ENCODE results near the gene SBNO2.

DNA sequence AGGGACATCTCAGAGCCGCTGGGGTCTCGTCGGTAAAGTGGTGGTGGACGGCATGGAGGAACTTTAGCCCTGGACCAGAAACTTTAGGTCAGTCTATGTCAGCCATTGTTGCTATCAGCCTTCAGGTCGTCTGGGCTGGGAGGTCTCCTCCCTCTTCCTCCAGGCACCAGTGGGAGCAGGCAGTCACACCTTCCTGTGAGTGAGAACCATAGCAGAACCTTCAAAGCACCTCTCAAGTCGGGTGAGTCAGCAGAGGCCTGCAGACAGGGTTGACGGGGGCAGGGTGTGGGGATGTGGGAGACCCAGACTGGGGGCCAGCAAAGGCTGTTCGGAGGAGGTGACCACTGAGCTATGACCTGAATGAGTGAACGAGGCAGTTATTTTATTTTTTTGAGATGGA lies 15.4 kb upstream of the SBNO2 start:
- TF ChIP-seq TFAM (CRISPR knock-in tag; conservative IDR thresholded peaks at IDR 0.05): no peak
- no peak for TF ChIP-seq EZH2 (IDR thresholded peaks at IDR 0.05; ENCODE audit: borderline replicate concordance, low read depth, low read length)
- TF ChIP-seq, protein P1, sequence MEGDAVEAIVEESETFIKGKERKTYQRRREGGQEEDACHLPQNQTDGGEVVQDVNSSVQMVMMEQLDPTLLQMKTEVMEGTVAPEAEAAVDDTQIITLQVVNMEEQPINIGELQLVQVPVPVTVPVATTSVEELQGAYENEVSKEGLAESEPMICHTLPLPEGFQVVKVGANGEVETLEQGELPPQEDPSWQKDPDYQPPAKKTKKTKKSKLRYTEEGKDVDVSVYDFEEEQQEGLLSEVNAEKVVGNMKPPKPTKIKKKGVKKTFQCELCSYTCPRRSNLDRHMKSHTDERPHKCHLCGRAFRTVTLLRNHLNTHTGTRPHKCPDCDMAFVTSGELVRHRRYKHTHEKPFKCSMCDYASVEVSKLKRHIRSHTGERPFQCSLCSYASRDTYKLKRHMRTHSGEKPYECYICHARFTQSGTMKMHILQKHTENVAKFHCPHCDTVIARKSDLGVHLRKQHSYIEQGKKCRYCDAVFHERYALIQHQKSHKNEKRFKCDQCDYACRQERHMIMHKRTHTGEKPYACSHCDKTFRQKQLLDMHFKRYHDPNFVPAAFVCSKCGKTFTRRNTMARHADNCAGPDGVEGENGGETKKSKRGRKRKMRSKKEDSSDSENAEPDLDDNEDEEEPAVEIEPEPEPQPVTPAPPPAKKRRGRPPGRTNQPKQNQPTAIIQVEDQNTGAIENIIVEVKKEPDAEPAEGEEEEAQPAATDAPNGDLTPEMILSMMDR (IDR thresholded peaks at IDR 0.05 in 2 of 3, conservative IDR thresholded peaks at IDR 0.05 in 1 of 3; ENCODE audit: insufficient read depth in 2 of 3, low read depth in 1 of 3, low read length in 3 of 3): no peak
- TF ChIP-seq, protein P2, sequence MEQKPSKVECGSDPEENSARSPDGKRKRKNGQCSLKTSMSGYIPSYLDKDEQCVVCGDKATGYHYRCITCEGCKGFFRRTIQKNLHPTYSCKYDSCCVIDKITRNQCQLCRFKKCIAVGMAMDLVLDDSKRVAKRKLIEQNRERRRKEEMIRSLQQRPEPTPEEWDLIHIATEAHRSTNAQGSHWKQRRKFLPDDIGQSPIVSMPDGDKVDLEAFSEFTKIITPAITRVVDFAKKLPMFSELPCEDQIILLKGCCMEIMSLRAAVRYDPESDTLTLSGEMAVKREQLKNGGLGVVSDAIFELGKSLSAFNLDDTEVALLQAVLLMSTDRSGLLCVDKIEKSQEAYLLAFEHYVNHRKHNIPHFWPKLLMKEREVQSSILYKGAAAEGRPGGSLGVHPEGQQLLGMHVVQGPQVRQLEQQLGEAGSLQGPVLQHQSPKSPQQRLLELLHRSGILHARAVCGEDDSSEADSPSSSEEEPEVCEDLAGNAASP (IDR thresholded peaks at IDR 0.05): no peak
- no peak for TF ChIP-seq POLR2A (conservative IDR thresholded peaks at IDR 0.05)
